PFSK-1 (cell line): ENCODE data around the gene S100A9. TPM values are rescaled to one million over a fixed set of nuclear protein-coding genes. Genes with fewer than 3 reads are reported as not detected.

Experiments used
- FOXP2 ChIP-seq: optimal IDR thresholded peaks from 2 replicates; pipeline ENCODE3; 2011; ENCODE audit warnings: borderline replicate concordance, control low read depth, inconsistent platforms; ENCODE audit not compliant: insufficient read depth; ENCODE audit errors: extremely low read length, extremely low read depth
- POLR2AphosphoS5 ChIP-seq: IDR thresholded peaks from 2 replicates; pipeline ENCODE4 v1.6.1; 2012; ENCODE audit warnings: low read depth, mild to moderate bottlenecking, control low read depth, low read length, moderate library complexity
- REST ChIP-seq, 2 experiments: IDR thresholded peaks; 2 replicates each; pipeline versions ENCODE4 v1.6.1 to v1.8.0; 2011 to 2012; ENCODE audit warnings: low read depth in 2 of 2, low read length in 2 of 2, control low read depth in 1 of 2, inconsistent platforms in 1 of 2, mild to moderate bottlenecking in 1 of 2, moderate library complexity in 1 of 2; ENCODE audit not compliant: insufficient read depth in 1 of 2
- SIN3A ChIP-seq: IDR thresholded peaks from 2 replicates; pipeline ENCODE4 v1.6.1; 2012; ENCODE audit warnings: mild to moderate bottlenecking, low read length, moderate library complexity, borderline replicate concordance; ENCODE audit not compliant: insufficient read depth
- TAF1 ChIP-seq: IDR thresholded peaks from 2 replicates; pipeline ENCODE4 v1.6.1; 2012; ENCODE audit warnings: low read length, control low read depth, borderline replicate concordance; ENCODE audit not compliant: insufficient read depth
- polyA plus RNA-seq: library from polyadenylated mRNA; unstranded; fragments of >200 nt; gene quantifications from one replicate; pipeline ENCODE4 v1.2.1, GENCODE V29; 2012; ENCODE audit warnings: low read depth, missing spikeins; ENCODE audit not compliant: insufficient read length

S100A9 gene
- not detected for polyA plus RNA-seq

GRCh38 chr1:153357853-153358690, at the start of gene S100A9:
Gene S100A9 (plus strand): TSS chr1:153357854. CDS start chr1:153358284, 430 bp downstream.
- no peak for TF ChIP-seq FOXP2
- TF ChIP-seq POLR2AphosphoS5: no peak
- no peak for TF ChIP-seq SIN3A
- TF ChIP-seq REST (IDR thresholded peaks at IDR 0.05; ENCODE audit: insufficient read depth in 1 of 2, low read depth in 2 of 2, low read length in 2 of 2): no peak
- no peak for TF ChIP-seq TAF1

- TF ChIP-seq TAF1: no peak
- no peak for TF ChIP-seq REST (IDR thresholded peaks at IDR 0.05; ENCODE audit: insufficient read depth in 1 of 2, low read depth in 2 of 2, low read length in 2 of 2)
- TF ChIP-seq POLR2AphosphoS5: no peak
- TF ChIP-seq FOXP2: no peak
- TF ChIP-seq SIN3A: no peak
Observed at GRCh38 chr1:153308540-153308939, 49.1 kb upstream of the S100A9 start.

- no peak for TF ChIP-seq POLR2AphosphoS5
- TF ChIP-seq TAF1: no peak
- no peak for TF ChIP-seq REST (IDR thresholded peaks at IDR 0.05; ENCODE audit: insufficient read depth in 1 of 2, low read depth in 2 of 2, low read length in 2 of 2)
- no peak for TF ChIP-seq SIN3A
- no peak for TF ChIP-seq FOXP2
Observed at GRCh38 chr1:153309441-153309840, 48.2 kb upstream of the S100A9 start.

- TF ChIP-seq REST (IDR thresholded peaks at IDR 0.05; ENCODE audit: insufficient read depth in 1 of 2, low read depth in 2 of 2, low read length in 2 of 2) (no peak), SIN3A (no peak), FOXP2 (no peak), TAF1 (no peak), POLR2AphosphoS5 (no peak)
Observed at GRCh38 chr1:153310526-153310925, 47.1 kb upstream of the S100A9 start.
